ENCODE data around the gene DCTN2. TPM values are rescaled to one million over a fixed set of nuclear protein-coding genes. Genes with fewer than 3 reads are reported as not detected.

The DCTN2 gene
- polyA plus RNA-seq, 1 experiment: 167 TPM

DNA sequence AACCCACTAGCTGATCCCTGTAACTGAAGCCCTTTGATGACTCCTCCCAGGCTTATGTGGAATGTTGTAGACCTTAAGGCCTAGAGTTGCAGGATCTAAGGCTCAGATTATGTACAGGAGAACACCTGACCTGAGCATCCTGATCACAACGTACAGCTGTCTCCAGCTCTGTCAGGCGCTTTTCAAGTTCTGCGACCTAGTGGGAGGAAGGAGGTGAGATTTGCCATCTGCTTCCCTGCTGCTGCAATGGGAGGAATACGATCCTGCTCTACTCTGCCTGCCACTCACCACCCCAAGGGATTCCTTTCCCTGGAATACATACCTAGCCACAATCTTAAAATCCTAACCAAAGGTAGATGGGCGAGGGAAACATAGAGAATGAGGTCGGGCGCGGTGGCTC, 13.9 kb downstream of the DCTN2 start:
- no peaks in the 10 kb centered on the region for H3K27me3 ChIP-seq (ENCODE audit: control insufficient read depth, insufficient read depth, low read length)
- TF ChIP-seq, protein P1, sequence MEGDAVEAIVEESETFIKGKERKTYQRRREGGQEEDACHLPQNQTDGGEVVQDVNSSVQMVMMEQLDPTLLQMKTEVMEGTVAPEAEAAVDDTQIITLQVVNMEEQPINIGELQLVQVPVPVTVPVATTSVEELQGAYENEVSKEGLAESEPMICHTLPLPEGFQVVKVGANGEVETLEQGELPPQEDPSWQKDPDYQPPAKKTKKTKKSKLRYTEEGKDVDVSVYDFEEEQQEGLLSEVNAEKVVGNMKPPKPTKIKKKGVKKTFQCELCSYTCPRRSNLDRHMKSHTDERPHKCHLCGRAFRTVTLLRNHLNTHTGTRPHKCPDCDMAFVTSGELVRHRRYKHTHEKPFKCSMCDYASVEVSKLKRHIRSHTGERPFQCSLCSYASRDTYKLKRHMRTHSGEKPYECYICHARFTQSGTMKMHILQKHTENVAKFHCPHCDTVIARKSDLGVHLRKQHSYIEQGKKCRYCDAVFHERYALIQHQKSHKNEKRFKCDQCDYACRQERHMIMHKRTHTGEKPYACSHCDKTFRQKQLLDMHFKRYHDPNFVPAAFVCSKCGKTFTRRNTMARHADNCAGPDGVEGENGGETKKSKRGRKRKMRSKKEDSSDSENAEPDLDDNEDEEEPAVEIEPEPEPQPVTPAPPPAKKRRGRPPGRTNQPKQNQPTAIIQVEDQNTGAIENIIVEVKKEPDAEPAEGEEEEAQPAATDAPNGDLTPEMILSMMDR (IDR thresholded peaks at IDR 0.05; ENCODE audit: insufficient read depth, low read depth, low read length): no peak
- peaks cover 40% of the 10 kb centered on the region for H3K36me3 ChIP-seq (ENCODE audit: control insufficient read depth, insufficient read depth, low read length)
- no peak for DNase-seq (ENCODE audit: low read depth)
- H3K4me3 ChIP-seq (ENCODE audit: low read depth, low read length): no peak overlapping the region
- CTCF ChIA-PET: no interaction called here
- POLR2A ChIA-PET: no interaction called here

DNA sequence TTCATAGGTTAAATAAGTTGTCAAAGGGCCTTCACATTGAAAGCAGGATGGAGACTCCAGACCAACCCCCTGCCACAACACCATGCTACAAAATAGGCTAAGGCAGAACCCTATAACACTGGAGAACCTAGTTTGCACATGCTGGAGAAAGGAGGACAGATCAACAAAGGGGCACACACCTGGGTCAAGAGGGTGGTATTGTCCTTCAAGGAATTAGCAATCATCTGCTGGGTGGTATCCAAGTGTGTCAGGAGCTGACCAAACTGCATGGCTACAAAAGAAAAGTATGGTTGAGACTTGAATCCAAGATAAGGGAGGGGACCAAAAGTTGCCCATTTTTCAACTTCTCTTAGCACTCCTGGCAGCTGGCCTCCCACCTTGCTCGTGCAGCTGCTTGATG, 15.2 kb downstream of the DCTN2 start:
- ChIA-PET CTCF (interaction anchor here (0.6 to 1.1 kb wide), 2 partner anchors 13 to 101 kb away, joined by 3 read pairs; partner anchors contain the start of gene B4GALNT1), POLR2A (no interaction called here)
- DNase-seq (ENCODE audit: low read depth): no peak
- TF ChIP-seq, protein P1 (IDR thresholded peaks at IDR 0.05; ENCODE audit: insufficient read depth, low read depth, low read length): no peak
- Histone ChIP-seq H3K36me3 (ENCODE audit: control insufficient read depth, insufficient read depth, low read length) (peaks cover 44% of the 10 kb centered on the region), H3K27me3 (ENCODE audit: control insufficient read depth, insufficient read depth, low read length) (no peaks in the 10 kb centered on the region), H3K4me3 (ENCODE audit: low read depth, low read length) (no peak overlapping the region)

DNA sequence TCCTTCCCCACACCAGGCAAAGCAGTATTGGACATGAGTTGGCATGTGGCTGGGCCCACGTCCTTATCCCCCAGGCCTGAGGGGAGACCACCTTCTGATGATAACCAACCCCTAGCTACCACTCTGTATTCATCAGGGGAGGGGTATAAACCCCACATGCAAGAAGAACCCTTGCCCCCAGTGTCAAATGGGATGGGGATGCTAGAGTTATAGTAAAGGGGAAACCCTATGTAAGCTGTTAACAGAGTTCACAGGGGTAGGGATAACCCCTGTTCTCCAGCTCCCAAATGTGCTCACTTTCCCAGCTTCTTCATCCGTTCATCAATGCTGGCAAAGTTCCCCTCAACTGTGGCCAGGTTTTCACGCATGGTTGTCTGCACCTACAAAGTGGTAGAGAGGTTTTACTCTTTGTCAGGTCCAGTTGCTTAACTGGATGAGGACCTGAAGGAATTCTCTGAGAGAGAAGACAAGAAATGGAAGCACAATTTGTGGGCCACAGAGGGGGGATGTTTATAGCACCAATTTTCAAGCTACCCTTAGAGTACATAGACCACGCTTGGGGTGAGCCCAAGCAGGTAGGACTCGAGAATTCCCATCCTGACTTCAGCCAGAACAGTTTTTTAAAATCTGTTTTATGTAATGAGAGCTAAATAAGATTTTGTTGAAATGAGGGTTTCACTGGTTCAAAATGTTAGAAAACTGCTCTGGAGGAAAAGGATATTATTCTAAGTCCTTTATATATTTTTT, 16.4 kb downstream of the DCTN2 start:
- no peak overlapping the region for H3K4me3 ChIP-seq (ENCODE audit: low read depth, low read length)
- ChIA-PET POLR2A (interaction anchor here (0.6 kb wide), 1 partner anchor 11 kb away, joined by 4 read pairs; no protein-coding TSS in a partner anchor), CTCF (interaction anchor here (1.1 kb wide), 1 partner anchor 13 kb away, joined by 3 read pairs; no protein-coding TSS in a partner anchor)
- TF ChIP-seq, protein P1 (IDR thresholded peaks at IDR 0.05; ENCODE audit: insufficient read depth, low read depth, low read length): no peak
- peaks cover 48% of the 10 kb centered on the region for H3K36me3 ChIP-seq (ENCODE audit: control insufficient read depth, insufficient read depth, low read length)
- DNase-seq (ENCODE audit: low read depth): no peak
- no peaks in the 10 kb centered on the region for H3K27me3 ChIP-seq (ENCODE audit: control insufficient read depth, insufficient read depth, low read length)

DNA sequence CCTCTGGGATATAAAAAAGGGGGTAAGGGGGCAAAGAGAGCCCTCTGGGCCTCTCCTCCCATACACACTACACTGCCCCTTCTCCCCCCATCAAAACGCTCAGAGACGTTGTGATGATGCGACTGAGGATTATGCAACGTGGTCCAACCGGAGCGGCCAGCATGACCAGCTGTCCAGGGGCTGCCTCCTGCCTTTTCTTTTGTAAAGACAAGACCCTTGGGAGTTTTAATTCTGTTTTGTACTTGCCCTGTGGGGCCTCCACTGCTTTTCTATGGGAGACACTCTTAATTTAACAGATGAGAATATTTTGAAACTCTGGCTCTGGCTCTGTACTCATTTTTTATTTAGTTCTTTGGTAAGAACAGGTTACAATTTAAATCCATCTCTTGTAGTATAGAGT, 17.2 kb downstream of the DCTN2 start:
- POLR2A ChIA-PET: interaction anchor here (0.6 kb wide), 1 partner anchor 10 kb away, joined by 4 read pairs; no protein-coding TSS in a partner anchor
- H3K27me3 ChIP-seq (ENCODE audit: control insufficient read depth, insufficient read depth, low read length): no peaks in the 10 kb centered on the region
- H3K4me3 ChIP-seq (ENCODE audit: low read depth, low read length): no peak overlapping the region
- peaks cover 49% of the 10 kb centered on the region for H3K36me3 ChIP-seq (ENCODE audit: control insufficient read depth, insufficient read depth, low read length)
- TF ChIP-seq, protein P1 (IDR thresholded peaks at IDR 0.05; ENCODE audit: insufficient read depth, low read depth, low read length): no peak
- no peak for DNase-seq (ENCODE audit: low read depth)
- CTCF ChIA-PET: no interaction called here

DNA sequence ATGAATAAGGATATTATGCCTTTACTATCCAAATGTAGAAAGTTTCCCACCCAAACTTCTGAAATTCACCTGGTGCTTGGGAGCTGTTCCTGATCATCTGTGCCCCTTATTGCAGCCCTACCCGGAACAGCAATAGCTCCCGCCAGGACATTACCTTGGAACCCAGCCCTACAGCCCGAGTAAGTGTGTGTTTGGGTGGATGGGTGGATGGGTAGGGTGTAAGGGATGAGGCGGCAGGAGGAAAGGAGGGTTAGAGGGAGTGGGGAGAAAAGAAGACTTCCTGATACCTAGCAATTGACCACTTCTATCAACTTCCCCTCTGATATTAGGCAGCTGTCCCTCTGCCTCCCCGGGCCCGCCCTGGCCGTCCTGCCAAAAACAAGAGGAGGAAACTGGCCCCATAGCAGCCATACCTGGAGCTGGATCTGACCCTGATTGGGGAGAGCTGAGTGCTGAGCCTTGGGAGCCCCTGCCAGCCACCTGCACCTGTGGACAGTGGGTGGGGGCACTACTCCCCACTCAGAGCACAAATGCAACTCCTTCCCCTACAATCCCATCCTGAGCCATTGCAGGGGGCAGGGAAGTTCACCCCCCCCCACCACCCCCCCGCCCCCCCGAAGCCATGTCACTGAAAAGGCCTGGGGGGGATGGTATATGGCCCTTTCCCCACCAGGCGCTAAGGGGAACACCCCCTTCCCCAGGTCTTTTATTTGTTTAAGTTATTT, 18.0 kb downstream of the DCTN2 start:
- peaks cover 50% of the 10 kb centered on the region for H3K36me3 ChIP-seq (ENCODE audit: control insufficient read depth, insufficient read depth, low read length)
- H3K27me3 ChIP-seq (ENCODE audit: control insufficient read depth, insufficient read depth, low read length): no peaks in the 10 kb centered on the region
- CTCF ChIA-PET: interaction anchor here (0.9 kb wide), 1 partner anchor 15 kb away, joined by 3 read pairs; no protein-coding TSS in a partner anchor
- POLR2A ChIA-PET: no interaction called here
- no peak for DNase-seq (ENCODE audit: low read depth)
- H3K4me3 ChIP-seq (ENCODE audit: low read depth, low read length): no peak overlapping the region
- TF ChIP-seq, protein P1 (IDR thresholded peaks at IDR 0.05; ENCODE audit: insufficient read depth, low read depth, low read length): no peak

Data from BJ (cell line).